Type B pancreatic cell (in vitro differentiated cells): ENCODE results near the gene C5. TPM values are rescaled to one million over a fixed set of nuclear protein-coding genes. Genes with fewer than 3 reads are reported as not detected.

ENCODE experiments used
- DNase-seq: peaks from one replicate; pipeline ENCODE4 v3.0.0; 2021; ENCODE audit warnings: mixed read lengths; ENCODE audit not compliant: unreplicated experiment; ENCODE audit errors: extremely low spot score
- H3K27ac Mint-ChIP-seq: 2 replicates; pipeline ENCODE4 v1.8.0; 2021; ENCODE audit warnings: mild to moderate bottlenecking, mixed read lengths
- H3K27me3 Mint-ChIP-seq: 2 replicates; pipeline ENCODE4 v1.8.0; 2021; ENCODE audit warnings: mixed read lengths
- H3K36me3 Mint-ChIP-seq: 2 replicates; pipeline ENCODE4 v1.8.0; 2021; ENCODE audit warnings: mixed read lengths
- H3K4me1 Mint-ChIP-seq: one replicate; pipeline ENCODE4 v1.8.0; 2021; ENCODE audit warnings: mixed read lengths; ENCODE audit not compliant: unreplicated experiment
- H3K4me3 Mint-ChIP-seq: 2 replicates; pipeline ENCODE4 v1.8.0; 2021; ENCODE audit warnings: mild to moderate bottlenecking, mixed read lengths
- H3K9me3 Mint-ChIP-seq: 2 replicates; pipeline ENCODE4 v1.8.0; 2021; ENCODE audit warnings: mixed read lengths
- CTCF ChIP-seq: fragments of 200-600 bp; sonication (generic); conservative IDR thresholded peaks from 2 replicates; pipeline ENCODE4 v1.5.0; 2021; ENCODE audit warnings: antibody characterized with exemption, mild to moderate bottlenecking
- total RNA-seq: library from RNA; stranded (reverse); gene quantifications from 2 replicates; pipeline ENCODE4 v1.2.1, GENCODE V29; 2021; ENCODE audit warnings: low replicate concordance

Gene C5
- total RNA-seq, 1 donor from 2014 or later: 10.0 TPM

GRCh38 chr9:121026260-121026691 is 23.8 kb downstream of the C5 start:
- Mint-ChIP-seq H3K27me3 (no peaks in the 10 kb centered on the region), H3K36me3 (peaks cover 6% of the 10 kb centered on the region), H3K9me3 (peaks cover 5% of the 10 kb centered on the region), H3K27ac (no peak overlapping the region), H3K4me3 (no peak overlapping the region), H3K4me1 (no peaks in the 10 kb centered on the region)
- DNase-seq: no peak
- no peak for TF ChIP-seq CTCF

GRCh38 chr9:121024237-121024636 is 25.8 kb downstream of the C5 start:
- Mint-ChIP-seq H3K4me1 (no peaks in the 10 kb centered on the region), H3K27ac (no peak overlapping the region), H3K36me3 (peaks cover 6% of the 10 kb centered on the region), H3K4me3 (no peak overlapping the region), H3K9me3 (peaks cover 5% of the 10 kb centered on the region), H3K27me3 (no peaks in the 10 kb centered on the region)
- DNase-seq: no peak
- TF ChIP-seq CTCF: no peak

GRCh38 chr9:121023064-121023463 is 27.0 kb downstream of the C5 start:
- H3K36me3 Mint-ChIP-seq: peaks cover 6% of the 10 kb centered on the region
- DNase-seq: no peak
- no peaks in the 10 kb centered on the region for H3K4me1 Mint-ChIP-seq
- no peak overlapping the region for H3K27ac Mint-ChIP-seq
- H3K9me3 Mint-ChIP-seq: peaks cover 5% of the 10 kb centered on the region
- H3K4me3 Mint-ChIP-seq: no peak overlapping the region
- no peaks in the 10 kb centered on the region for H3K27me3 Mint-ChIP-seq
- peak; percentile 47 for TF ChIP-seq CTCF

GRCh38 chr9:121021301-121021700 is 28.8 kb downstream of the C5 start:
- Mint-ChIP-seq H3K9me3 (no peaks in the 10 kb centered on the region), H3K4me3 (no peak overlapping the region), H3K4me1 (no peaks in the 10 kb centered on the region), H3K27me3 (no peaks in the 10 kb centered on the region), H3K27ac (no peak overlapping the region), H3K36me3 (no peaks in the 10 kb centered on the region)
- no peak for TF ChIP-seq CTCF
- DNase-seq: no peak

GRCh38 chr9:121019273-121019672 is 30.8 kb downstream of the C5 start:
- H3K36me3 Mint-ChIP-seq: peaks cover 5% of the 10 kb centered on the region
- DNase-seq: no peak
- no peak for TF ChIP-seq CTCF
- no peaks in the 10 kb centered on the region for H3K9me3 Mint-ChIP-seq
- H3K4me1 Mint-ChIP-seq: no peaks in the 10 kb centered on the region
- no peak overlapping the region for H3K27ac Mint-ChIP-seq
- no peak overlapping the region for H3K4me3 Mint-ChIP-seq
- H3K27me3 Mint-ChIP-seq: no peaks in the 10 kb centered on the region

- Mint-ChIP-seq H3K4me1 (no peaks in the 10 kb centered on the region), H3K36me3 (peaks cover 9% of the 10 kb centered on the region), H3K4me3 (no peak overlapping the region), H3K27ac (no peak overlapping the region), H3K27me3 (no peaks in the 10 kb centered on the region), H3K9me3 (no peaks in the 10 kb centered on the region)
- TF ChIP-seq CTCF: no peak
- DNase-seq: no peak
These were observed 36.2 kb downstream of the C5 start for GRCh38 chr9:121013911-121014310.
